Measurements from ENCODE around the gene GNAO1.

- TF ChIP-seq CTCF (IDR thresholded peaks at IDR 0.05): no peak
- TF ChIP-seq POLR2A (IDR thresholded peaks at IDR 0.05): no peak
Observed at GRCh38 chr16:56327071-56327928, 136.0 kb downstream of the GNAO1 start.
